Stomach (tissue), 4 donors: ENCODE results near the gene DLGAP1.

Experiments
- CTCF ChIP-seq, 7 experiments: fragments of 450-650 bp in 4 of 7; fragments of 200-600 bp in 3 of 7; sonication (generic) in 3 of 7; IDR thresholded peaks; one replicate each; pipeline ENCODE4 v1.5.1; 2016 to 2019; ENCODE audit warnings: antibody characterized with exemption in 7 of 7, control low read depth in 2 of 7, mild to moderate bottlenecking in 1 of 7
- POLR2A ChIP-seq, 4 donors: fragments of 450-650 bp; IDR thresholded peaks; one replicate each; pipeline ENCODE4 v1.6.1; 2016; ENCODE audit warnings: antibody characterized with exemption in 4 of 4, control low read depth in 2 of 4, mild to moderate bottlenecking in 1 of 4, moderate library complexity in 1 of 4
- POLR2AphosphoS5 ChIP-seq, 3 donors: sonication (generic); formaldehyde crosslinking; IDR thresholded peaks; one replicate each; pipeline ENCODE4 v1.6.1; 2016; ENCODE audit warnings: antibody characterized with exemption in 3 of 3

- TF ChIP-seq CTCF (IDR thresholded peaks at IDR 0.05) = no peak
- no peak for TF ChIP-seq POLR2A (IDR thresholded peaks at IDR 0.05)
- no peak for TF ChIP-seq POLR2AphosphoS5 (IDR thresholded peaks at IDR 0.05)
Observed at GRCh38 chr18:3931013-3931315, 524.1 kb downstream of the DLGAP1 start.
